AG09319 (cell line): Measurements from ENCODE around the gene ABHD3.
"Not testable (repeated sequence)": the region's sequence is repeated elsewhere in the genome, so short reads cannot be mapped to it uniquely, and the experiment has no call there.

Experiments used
- DNase-seq: peaks from one replicate; pipeline ENCODE4 v3.0.0-alpha.2; 2010; ENCODE audit warnings: low read depth; ENCODE audit errors: extremely low read depth
- CTCF ChIP-seq: IDR thresholded peaks from 2 replicates; pipeline ENCODE4 v1.5.1; 2011; ENCODE audit warnings: low read depth, mild to moderate bottlenecking, inconsistent platforms, low read length, moderate library complexity

Gene ABHD3

DNA sequence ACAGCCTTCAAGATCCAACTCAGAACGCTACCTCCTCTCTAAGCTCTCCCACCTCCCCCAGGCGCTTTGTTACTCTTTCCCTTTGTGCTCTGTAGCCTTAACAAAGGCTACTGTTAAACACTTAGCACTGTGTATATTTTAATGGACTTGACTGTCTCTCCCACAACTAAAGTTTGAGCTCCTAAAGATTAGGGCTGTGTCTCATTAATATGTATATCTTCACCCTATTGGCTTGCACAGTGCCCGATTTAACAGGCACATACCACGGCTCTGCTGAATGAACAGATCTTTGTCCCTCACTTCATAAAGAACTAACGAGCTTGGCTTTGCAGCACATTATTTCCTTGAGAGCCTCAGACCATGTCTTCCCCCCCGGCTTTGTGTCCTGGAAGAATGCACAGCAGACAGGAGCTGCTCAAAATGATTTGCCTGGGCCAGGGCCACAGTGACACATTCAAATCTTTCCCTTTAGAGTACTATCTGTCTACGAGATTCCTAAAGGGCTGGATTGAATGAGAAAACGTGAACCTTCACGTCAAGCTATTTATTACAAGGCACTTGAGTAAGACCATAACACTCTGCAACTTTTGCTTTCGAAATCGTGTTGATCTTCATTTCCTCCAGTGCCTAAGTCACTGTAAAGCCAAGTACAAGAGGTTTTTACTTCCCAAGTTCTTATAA, 22.1 kb downstream of the ABHD3 start:
- DNase-seq: no peak

GRCh38 chr18:21680161-21680560, 24.4 kb downstream of the ABHD3 start:
- TF ChIP-seq CTCF: no peak

More for the DNA sequence above, 22.1 kb downstream of the ABHD3 start:
- TF ChIP-seq CTCF: no peak

GRCh38 chr18:21678859-21679258, 25.7 kb downstream of the ABHD3 start:
- no peak for TF ChIP-seq CTCF
- no peak for DNase-seq

More at GRCh38 chr18:21680161-21680560, 24.4 kb downstream of the ABHD3 start:
- DNase-seq: no peak

DNA sequence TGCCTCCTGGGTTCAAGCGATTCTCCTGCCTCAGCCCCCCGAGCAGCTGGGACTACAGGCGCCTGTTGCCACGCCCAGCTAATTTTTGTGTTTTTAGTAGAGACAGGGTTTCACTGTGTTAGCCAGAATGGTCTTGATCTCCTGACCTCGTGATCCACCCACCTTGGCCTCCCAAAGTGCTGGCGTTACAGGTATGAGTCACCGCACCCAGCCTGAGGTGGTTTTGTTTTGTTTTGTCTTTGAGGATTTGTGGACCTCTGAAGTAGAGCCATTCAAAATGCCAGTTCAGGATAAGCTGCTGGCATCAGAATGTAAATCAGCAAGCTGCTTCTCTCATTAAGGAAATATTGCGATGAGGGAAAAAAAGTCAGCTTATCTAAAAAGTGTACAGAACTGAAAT, 29.2 kb downstream of the ABHD3 start:
- not testable (repeated sequence) for DNase-seq

- TF ChIP-seq CTCF: no peak
- DNase-seq: no peak
Observed at GRCh38 chr18:21672521-21673267, 31.9 kb downstream of the ABHD3 start.

GRCh38 chr18:21669736-21670285, 34.8 kb downstream of the ABHD3 start:
- no peak for TF ChIP-seq CTCF
- no peak for DNase-seq

GRCh38 chr18:21664069-21664468, 40.5 kb downstream of the ABHD3 start:
- no peak for DNase-seq
- no peak for TF ChIP-seq CTCF

GRCh38 chr18:21663578-21663977, 41.0 kb downstream of the ABHD3 start:
- no peak for DNase-seq
- no peak for TF ChIP-seq CTCF
